Loucy (cell line): Measurements from ENCODE around the gene PKDCC.

ENCODE experiments used
- EZH2phosphoT487 ChIP-seq: fragments of 200-600 bp; IDR thresholded peaks from 2 replicates; pipeline ENCODE4 v1.6.1; 2018; ENCODE audit warnings: antibody characterized with exemption, mild to moderate bottlenecking, moderate library complexity, borderline replicate concordance
- TF ChIP-seq, protein P1 (sequence below): fragments of 200-600 bp; sonication (generic); conservative IDR thresholded peaks from 2 replicates; pipeline ENCODE4 v1.5.1; 2014; ENCODE audit warnings: mild to moderate bottlenecking, antibody characterized with exemption, low read length

DNA sequence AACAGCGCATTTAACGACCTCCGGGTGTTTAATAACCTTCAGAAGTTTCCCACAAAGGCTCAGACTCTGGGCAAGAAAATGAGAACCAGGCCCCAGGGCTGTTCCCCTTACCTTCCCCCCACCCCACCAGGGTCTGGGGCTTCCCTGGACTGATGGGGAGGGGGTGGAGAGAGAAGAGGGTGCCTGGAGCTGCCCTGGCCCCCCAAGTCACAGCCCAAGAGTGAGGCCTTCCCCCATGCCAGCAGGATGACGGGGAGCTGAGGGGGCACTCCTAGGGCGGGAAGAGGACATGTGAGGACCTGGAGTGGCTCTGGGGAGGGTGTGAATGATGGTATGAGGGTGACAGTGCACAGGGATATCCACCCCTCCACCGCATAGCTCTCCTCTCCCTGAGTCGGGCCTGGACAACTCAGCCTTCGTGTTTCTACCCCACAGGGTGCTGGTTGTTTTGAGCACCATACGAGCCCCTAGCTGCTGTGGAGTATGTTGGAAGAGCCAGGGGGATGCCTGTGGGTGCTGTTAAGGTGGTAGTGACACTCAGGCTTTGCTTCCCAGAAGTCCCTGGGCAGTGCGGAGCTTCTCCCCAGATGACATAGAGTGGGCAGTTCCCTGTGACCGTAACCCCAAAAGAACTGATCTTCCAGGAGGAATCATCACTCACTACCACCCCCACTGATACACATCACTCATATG, 3.9 kb downstream of the PKDCC start:
- TF ChIP-seq, protein P1, sequence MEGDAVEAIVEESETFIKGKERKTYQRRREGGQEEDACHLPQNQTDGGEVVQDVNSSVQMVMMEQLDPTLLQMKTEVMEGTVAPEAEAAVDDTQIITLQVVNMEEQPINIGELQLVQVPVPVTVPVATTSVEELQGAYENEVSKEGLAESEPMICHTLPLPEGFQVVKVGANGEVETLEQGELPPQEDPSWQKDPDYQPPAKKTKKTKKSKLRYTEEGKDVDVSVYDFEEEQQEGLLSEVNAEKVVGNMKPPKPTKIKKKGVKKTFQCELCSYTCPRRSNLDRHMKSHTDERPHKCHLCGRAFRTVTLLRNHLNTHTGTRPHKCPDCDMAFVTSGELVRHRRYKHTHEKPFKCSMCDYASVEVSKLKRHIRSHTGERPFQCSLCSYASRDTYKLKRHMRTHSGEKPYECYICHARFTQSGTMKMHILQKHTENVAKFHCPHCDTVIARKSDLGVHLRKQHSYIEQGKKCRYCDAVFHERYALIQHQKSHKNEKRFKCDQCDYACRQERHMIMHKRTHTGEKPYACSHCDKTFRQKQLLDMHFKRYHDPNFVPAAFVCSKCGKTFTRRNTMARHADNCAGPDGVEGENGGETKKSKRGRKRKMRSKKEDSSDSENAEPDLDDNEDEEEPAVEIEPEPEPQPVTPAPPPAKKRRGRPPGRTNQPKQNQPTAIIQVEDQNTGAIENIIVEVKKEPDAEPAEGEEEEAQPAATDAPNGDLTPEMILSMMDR: no peak
- TF ChIP-seq EZH2phosphoT487: no peak
